HG02571 (cell line): ENCODE data around the gene COPG1.
"Not testable (repeated sequence)": the region's sequence is repeated elsewhere in the genome, so short reads cannot be mapped to it uniquely, and the experiment has no call there.

Experiments used
- ATAC-seq: cut with Tn5 transposase; IDR thresholded peaks from one replicate; pipeline ENCODE4 v1.9.1; 2021; ENCODE audit warnings: mild to moderate bottlenecking, moderate library complexity; ENCODE audit not compliant: unreplicated experiment

The COPG1 gene

GRCh38 chr3:129240436-129240835, 9.0 kb upstream of the COPG1 start:
- no peak for ATAC-seq

GRCh38 chr3:129245141-129245540, 4.3 kb upstream of the COPG1 start:
- ATAC-seq, result no peak

- not testable (repeated sequence) for ATAC-seq
Observed at GRCh38 chr3:129245641-129246306, 3.6 kb upstream of the COPG1 start.

- ATAC-seq, result no peak
Observed at GRCh38 chr3:129246636-129247035, 2.8 kb upstream of the COPG1 start.

- ATAC-seq, result no peak
Observed at GRCh38 chr3:129248286-129248979, 973 bp upstream of the COPG1 start.

GRCh38 chr3:129252748-129253147, 3.3 kb downstream of the COPG1 start:
- no peak for ATAC-seq

GRCh38 chr3:129254536-129255230, 5.3 kb downstream of the COPG1 start:
- ATAC-seq, result no peak

GRCh38 chr3:129256270-129256669, 6.9 kb downstream of the COPG1 start:
- ATAC-seq, result no peak

GRCh38 chr3:129257609-129258008, 8.2 kb downstream of the COPG1 start:
- ATAC-seq, result no peak

- ATAC-seq, result no peak
Observed at GRCh38 chr3:129259612-129260477, 10.4 kb downstream of the COPG1 start.

- no peak for ATAC-seq
Observed at GRCh38 chr3:129260606-129261005, 11.2 kb downstream of the COPG1 start.

GRCh38 chr3:129261894-129262293, 12.5 kb downstream of the COPG1 start:
- no peak for ATAC-seq

GRCh38 chr3:129263161-129263910, 13.9 kb downstream of the COPG1 start:
- ATAC-seq, result no peak

GRCh38 chr3:129264994-129265393, 15.6 kb downstream of the COPG1 start:
- ATAC-seq, result not testable (repeated sequence)

- no peak for ATAC-seq
Observed at GRCh38 chr3:129266651-129267050, 17.2 kb downstream of the COPG1 start.

- ATAC-seq, result no peak
Observed at GRCh38 chr3:129268396-129268795, 19.0 kb downstream of the COPG1 start.

- ATAC-seq, result no peak
Observed at GRCh38 chr3:129271674-129272073, 22.3 kb downstream of the COPG1 start.

- ATAC-seq, result peak; percentile 80
Observed at GRCh38 chr3:129276385-129276784, 27.0 kb downstream of the COPG1 start.

GRCh38 chr3:129277829-129278271, 28.4 kb downstream of the COPG1 start:
- no peak for ATAC-seq

GRCh38 chr3:129278439-129278965, 29.1 kb downstream of the COPG1 start, which contains the start of gene HMCES:
Gene HMCES (plus strand): TSS chr3:129278870. CDS start chr3:129279733, 863 bp downstream.
- ATAC-seq, result peak; percentile 41
